Mesothelial cell of epicardium (in vitro differentiated cells): ENCODE data around the gene SHB. TPM values are rescaled to one million over a fixed set of nuclear protein-coding genes. Genes with fewer than 3 reads are reported as not detected.

Experiments used
- DNase-seq, 2 experiments: peaks; one replicate each; pipeline ENCODE4 v3.0.0; 2021; ENCODE audit warnings: low spot score in 2 of 2; ENCODE audit not compliant: unreplicated experiment in 2 of 2
- H3K27ac Mint-ChIP-seq: 2 replicates; pipeline ENCODE4 v1.8.0; 2021; ENCODE audit warnings: mixed read lengths
- H3K27me3 Mint-ChIP-seq: 2 replicates; pipeline ENCODE4 v1.8.0; 2021; ENCODE audit warnings: low read depth, mixed read lengths
- H3K36me3 Mint-ChIP-seq: 2 replicates; pipeline ENCODE4 v1.8.0; 2021; ENCODE audit warnings: mixed read lengths
- H3K4me1 Mint-ChIP-seq: 2 replicates; pipeline ENCODE4 v1.8.0; 2021; ENCODE audit warnings: mixed read lengths
- H3K4me3 Mint-ChIP-seq: 2 replicates; pipeline ENCODE4 v1.8.0; 2021; ENCODE audit warnings: mild to moderate bottlenecking, moderate library complexity, mixed read lengths
- H3K9me3 Mint-ChIP-seq: 2 replicates; pipeline ENCODE4 v1.8.0; 2021; ENCODE audit warnings: mixed read lengths
- CTCF ChIP-seq: fragments of 200-600 bp; sonication (generic); IDR thresholded peaks from one replicate; pipeline ENCODE4 v1.5.0; 2021; ENCODE audit warnings: antibody characterized with exemption; ENCODE audit not compliant: unreplicated experiment
- total RNA-seq: library from RNA; stranded (reverse); gene quantifications from 3 replicates; pipeline ENCODE4 v1.2.1, GENCODE V29; 2021

The SHB gene
- total RNA-seq, 1 donor from 2014 or later: 35.5 TPM

GRCh38 chr9:38110476-38110875 is 41.4 kb upstream of the SHB start:
- Mint-ChIP-seq H3K27ac (no peak overlapping the region), H3K4me3 (no peak overlapping the region), H3K27me3 (no peaks in the 10 kb centered on the region), H3K9me3 (no peaks in the 10 kb centered on the region), H3K4me1 (peaks cover 2% of the 10 kb centered on the region), H3K36me3 (no peaks in the 10 kb centered on the region)
- DNase-seq: no peak
- no peak for TF ChIP-seq CTCF

- Mint-ChIP-seq H3K36me3 (no peaks in the 10 kb centered on the region), H3K4me3 (no peak overlapping the region), H3K27me3 (no peaks in the 10 kb centered on the region), H3K9me3 (no peaks in the 10 kb centered on the region), H3K27ac (no peak overlapping the region), H3K4me1 (no peaks in the 10 kb centered on the region)
- no peak for DNase-seq
- TF ChIP-seq CTCF: no peak
Measured at GRCh38 chr9:38109601-38110000, 40.6 kb upstream of the SHB start.

GRCh38 chr9:38108326-38108725 is 39.3 kb upstream of the SHB start:
- no peaks in the 10 kb centered on the region for H3K27me3 Mint-ChIP-seq
- no peaks in the 10 kb centered on the region for H3K4me1 Mint-ChIP-seq
- DNase-seq: peak in 1 of 2 experiments; percentile 20
- TF ChIP-seq CTCF: no peak
- H3K9me3 Mint-ChIP-seq: peaks cover 2% of the 10 kb centered on the region
- H3K4me3 Mint-ChIP-seq: no peak overlapping the region
- H3K36me3 Mint-ChIP-seq: no peaks in the 10 kb centered on the region
- no peak overlapping the region for H3K27ac Mint-ChIP-seq

- Mint-ChIP-seq H3K27ac (no peak overlapping the region), H3K36me3 (no peaks in the 10 kb centered on the region), H3K9me3 (peaks cover 5% of the 10 kb centered on the region), H3K27me3 (no peaks in the 10 kb centered on the region), H3K4me1 (no peaks in the 10 kb centered on the region), H3K4me3 (no peak overlapping the region)
- TF ChIP-seq CTCF: no peak
- no peak for DNase-seq
Measured at GRCh38 chr9:38107811-38108304, 38.8 kb upstream of the SHB start.

- no peak for DNase-seq
- no peak overlapping the region for H3K27ac Mint-ChIP-seq
- no peaks in the 10 kb centered on the region for H3K27me3 Mint-ChIP-seq
- peaks cover 5% of the 10 kb centered on the region for H3K9me3 Mint-ChIP-seq
- H3K4me3 Mint-ChIP-seq: no peak overlapping the region
- H3K36me3 Mint-ChIP-seq: no peaks in the 10 kb centered on the region
- H3K4me1 Mint-ChIP-seq: no peaks in the 10 kb centered on the region
- no peak for TF ChIP-seq CTCF
Measured at GRCh38 chr9:38107405-38107804, 38.4 kb upstream of the SHB start.

- DNase-seq: no peak
Measured at GRCh38 chr9:38106488-38106887, 37.5 kb upstream of the SHB start.

More at GRCh38 chr9:38106488-38106887, 37.5 kb upstream of the SHB start:
- no peak overlapping the region for H3K4me3 Mint-ChIP-seq
- H3K27ac Mint-ChIP-seq: no peak overlapping the region
- no peak for TF ChIP-seq CTCF
- H3K4me1 Mint-ChIP-seq: no peaks in the 10 kb centered on the region
- no peaks in the 10 kb centered on the region for H3K36me3 Mint-ChIP-seq
- peaks cover 5% of the 10 kb centered on the region for H3K9me3 Mint-ChIP-seq
- H3K27me3 Mint-ChIP-seq: no peaks in the 10 kb centered on the region
